Right lobe of liver (tissue), 6 donors: ENCODE measurements around the gene LAPTM5. TPM values are rescaled to one million over a fixed set of nuclear protein-coding genes. Genes with fewer than 3 reads are reported as not detected.

ENCODE experiments used
- ATAC-seq, 4 donors: fragments of 200-7000 bp; cut with Tn5 transposase; one replicate each; pipeline ENCODE4 v1.9.1; 2020; ENCODE audit warnings: mild to moderate bottlenecking in 4 of 4, moderate library complexity in 4 of 4
- DNase-seq, 3 donors: peaks; one replicate each; pipeline ENCODE4 v3.0.0-alpha.2; 2020
- H3K27ac ChIP-seq, 3 donors: fragments of 200-600 bp; one replicate each; pipeline ENCODE4 v1.8.0; 2022
- H3K27me3 ChIP-seq, 2 donors: fragments of 200-600 bp; one replicate each; pipeline ENCODE4 v1.8.0; 2022
- H3K36me3 ChIP-seq, 4 donors: fragments of 200-600 bp; sonication (generic) in 1 of 4; one replicate each; pipeline versions ENCODE4 v1.5.1 to v1.8.0; 2017 to 2022; ENCODE audit warnings: control low read depth in 1 of 4
- H3K4me1 ChIP-seq, 4 donors: fragments of 200-600 bp; sonication (generic) in 1 of 4; one replicate each; pipeline versions ENCODE4 v1.5.1 to v1.8.0; 2017 to 2022; ENCODE audit warnings: control low read depth in 1 of 4
- H3K4me3 ChIP-seq, 3 donors: fragments of 200-600 bp; one replicate each; pipeline ENCODE4 v1.8.0; 2022
- H3K9me3 ChIP-seq, 4 donors: fragments of 200-600 bp; sonication (generic) in 1 of 4; one replicate each; pipeline versions ENCODE4 v1.5.1 to v1.8.0; 2017 to 2022; ENCODE audit warnings: control low read depth in 1 of 4
- POLR2A ChIP-seq: fragments of 450-650 bp; IDR thresholded peaks from one replicate; pipeline ENCODE4 v1.6.1; 2017; ENCODE audit warnings: antibody characterized with exemption, mild to moderate bottlenecking
- WGBS: methylation state at CpG from one replicate; pipeline ENCODE4 v1.1.6; 2018; ENCODE audit warnings: low coverage, low lambda C conversion rate; ENCODE audit not compliant: insufficient coverage; ENCODE audit errors: missing lambda C conversion rate; 5-methylcytosine and 5-hydroxymethylcytosine counted together
- intact Hi-C, 2 donors: fragments of 100-400 bp; cut with DNase I; formaldehyde crosslinking; loops; one replicate each; pipeline versions ENCODE4 v1.11.2 to v1.14.1; 2022
- microRNA-seq, 2 donors: library from miRNA; unstranded; fragments of <30 nt; microRNA quantifications; one replicate each; pipeline ENCODE4, GENCODE V29; 2019 to 2020
- small RNA-seq, 2 experiments: library from RNA; depleted of rRNA; stranded (forward); fragments of <200 nt; gene quantifications; one replicate each; pipeline ENCODE3, GENCODE V24; 2016
- total RNA-seq, 6 experiments: library from RNA; depleted of rRNA in 2 of 6; stranded (reverse); fragments of >200 nt in 2 of 6; fragmentation: NEBNext Ultra II Directional in 3 of 6; extraction: Animal tissue kit (Norgen Biotek cat#: 25700) in 3 of 6; gene quantifications; one replicate each; pipeline versions ENCODE4 v1.1.0 to v1.2.4, GENCODE V29; 2016 to 2023
- TF ChIP-seq, protein P1 (sequence below), 4 donors: fragments of 200-600 bp in 3 of 4; fragments of 450-650 bp in 1 of 4; IDR thresholded peaks; one replicate each; pipeline versions ENCODE4 v1.5.1 to v1.8.0; 2016 to 2022; ENCODE audit warnings: antibody characterized with exemption in 4 of 4, mild to moderate bottlenecking in 2 of 4
- donor health status: DM: no; HTN: yes; CAD: no.
- donor health status: DM: no; HTN: no; CAD: no.
- donor health status: DM: no; HTN: no; CAD: no.
- donor health status: DM: no; HTN: yes; CAD: no.
- donor health status: DM: no; HTN: yes; CAD: no.

The LAPTM5 gene
- total RNA-seq, 6 experiments from 2014 or later, result 21.2 to 81.0 (median 29.8) TPM

DNA sequence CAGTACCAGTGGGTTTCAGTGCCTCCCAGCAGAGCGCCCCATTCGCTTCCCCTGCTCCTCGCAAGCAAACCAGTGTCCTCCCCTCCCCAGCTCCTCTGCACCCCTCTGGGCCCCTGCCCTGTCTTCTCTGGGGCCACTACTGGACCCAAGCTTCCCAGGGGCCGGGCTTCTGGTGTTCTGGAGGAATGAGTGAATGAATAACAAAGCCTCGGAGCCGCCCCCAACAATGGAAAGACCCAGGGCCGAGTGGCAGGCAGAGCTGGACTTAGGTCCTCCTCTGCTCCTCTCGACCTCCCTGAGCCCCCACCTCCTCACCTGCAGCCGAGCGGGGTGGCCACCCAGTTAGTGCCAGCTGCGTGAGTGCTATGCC lies 71.8 kb downstream of the LAPTM5 start:
- no peak for ATAC-seq
- peak overlapping the region in 1 of 3 donors; percentile 31 for H3K4me3 ChIP-seq
- WGBS, result 48% methylated on average over 7 of the region's 11 CpGs
- H3K9me3 ChIP-seq, result no peaks in the 10 kb centered on the region
- H3K4me1 ChIP-seq, result no peaks in the 10 kb centered on the region
- DNase-seq, result no peak
- TF ChIP-seq, protein P1, sequence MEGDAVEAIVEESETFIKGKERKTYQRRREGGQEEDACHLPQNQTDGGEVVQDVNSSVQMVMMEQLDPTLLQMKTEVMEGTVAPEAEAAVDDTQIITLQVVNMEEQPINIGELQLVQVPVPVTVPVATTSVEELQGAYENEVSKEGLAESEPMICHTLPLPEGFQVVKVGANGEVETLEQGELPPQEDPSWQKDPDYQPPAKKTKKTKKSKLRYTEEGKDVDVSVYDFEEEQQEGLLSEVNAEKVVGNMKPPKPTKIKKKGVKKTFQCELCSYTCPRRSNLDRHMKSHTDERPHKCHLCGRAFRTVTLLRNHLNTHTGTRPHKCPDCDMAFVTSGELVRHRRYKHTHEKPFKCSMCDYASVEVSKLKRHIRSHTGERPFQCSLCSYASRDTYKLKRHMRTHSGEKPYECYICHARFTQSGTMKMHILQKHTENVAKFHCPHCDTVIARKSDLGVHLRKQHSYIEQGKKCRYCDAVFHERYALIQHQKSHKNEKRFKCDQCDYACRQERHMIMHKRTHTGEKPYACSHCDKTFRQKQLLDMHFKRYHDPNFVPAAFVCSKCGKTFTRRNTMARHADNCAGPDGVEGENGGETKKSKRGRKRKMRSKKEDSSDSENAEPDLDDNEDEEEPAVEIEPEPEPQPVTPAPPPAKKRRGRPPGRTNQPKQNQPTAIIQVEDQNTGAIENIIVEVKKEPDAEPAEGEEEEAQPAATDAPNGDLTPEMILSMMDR (IDR thresholded peaks at IDR 0.05), result no peak
- TF ChIP-seq POLR2A, result no peak
- no peaks in the 10 kb centered on the region for H3K36me3 ChIP-seq
- no peaks in the 10 kb centered on the region for H3K27me3 ChIP-seq
- peak overlapping the region in 1 of 3 donors; percentile 43 for H3K27ac ChIP-seq
- intact Hi-C loops, result no loop called here

DNA sequence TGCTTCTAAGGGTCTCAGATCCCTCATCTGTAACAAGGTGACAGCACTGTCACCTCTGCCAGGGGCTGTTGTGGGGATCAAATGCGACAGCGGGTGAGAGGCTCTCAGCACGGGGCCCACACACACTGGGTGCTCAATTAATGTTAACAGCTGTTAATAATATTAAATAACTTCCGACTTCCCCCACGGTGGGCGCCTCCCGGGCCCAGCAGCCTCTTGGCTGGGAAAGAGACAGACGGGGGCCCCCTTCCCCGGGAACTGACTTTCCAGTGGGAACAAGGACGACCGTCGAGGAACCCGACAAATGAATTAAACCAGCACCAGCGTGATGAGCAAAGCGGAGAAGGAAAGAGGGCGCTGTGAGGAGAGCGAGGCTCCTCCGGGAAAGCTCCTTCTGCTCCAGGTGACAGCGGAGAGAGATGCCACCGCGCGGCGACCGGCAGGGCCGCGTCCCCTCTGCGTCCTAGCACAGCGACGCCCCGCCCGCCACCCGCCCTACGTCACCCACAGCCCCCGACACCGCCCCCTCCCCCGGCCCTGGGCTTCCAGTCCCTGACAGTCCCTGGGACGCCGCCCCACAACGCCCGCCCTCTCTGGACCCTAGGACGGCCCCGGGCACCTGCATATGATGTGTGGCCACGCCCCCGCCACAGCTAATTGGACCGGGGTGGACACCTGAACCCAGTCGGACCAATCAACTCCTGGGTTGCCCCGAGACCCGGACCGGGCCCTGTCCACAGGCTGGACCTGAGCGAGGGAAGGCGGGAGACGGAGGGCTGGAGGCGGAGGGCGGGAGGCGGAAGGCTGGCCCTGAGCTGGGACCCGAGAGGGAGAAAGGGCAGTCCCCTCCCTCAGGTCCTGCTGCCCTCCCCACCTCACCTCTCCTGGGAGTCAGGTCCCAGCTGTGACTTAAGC lies 72.4 kb downstream of the LAPTM5 start:
- peak; percentile 59 to 97 (median 76) for ATAC-seq
- intact Hi-C loops, result no loop called here
- DNase-seq, result peak in 2 of 3 donors; percentile 49 to 99
- Histone ChIP-seq H3K4me1 (no peaks in the 10 kb centered on the region), H3K4me3 (peak overlapping the region in 1 of 3 donors; percentile 41), H3K9me3 (no peaks in the 10 kb centered on the region), H3K27ac (peak overlapping the region in 1 of 3 donors; percentile 43), H3K36me3 (no peaks in the 10 kb centered on the region), H3K27me3 (no peaks in the 10 kb centered on the region)
- 12% methylated on average over 17 of the region's 56 CpGs for WGBS
- TF ChIP-seq POLR2A, result no peak
- TF ChIP-seq, protein P1 (IDR thresholded peaks at IDR 0.05), result peak in 1 of 4 donors; percentile 45

DNA sequence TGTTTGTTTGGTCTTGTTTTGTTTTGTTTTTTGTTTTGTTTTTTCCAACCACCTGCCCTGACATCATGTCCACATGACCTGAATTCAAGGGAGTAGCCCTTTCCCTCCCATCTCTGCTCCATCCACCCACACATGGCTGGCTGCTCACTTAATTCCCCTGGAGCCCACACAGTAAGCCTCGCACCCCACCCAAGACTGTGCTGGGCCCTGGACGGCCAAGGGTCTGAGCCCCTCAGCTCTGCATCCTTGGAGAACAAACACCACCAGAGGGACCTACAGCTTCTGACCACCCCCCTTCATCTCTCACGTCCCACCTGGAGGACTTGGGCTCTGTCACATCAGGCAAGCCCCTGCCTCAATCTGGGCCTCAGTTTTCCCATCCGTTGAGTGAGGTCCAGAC lies 73.3 kb downstream of the LAPTM5 start:
- WGBS, result 92% methylated on average over 2 of the region's 4 CpGs
- Histone ChIP-seq H3K4me1 (no peaks in the 10 kb centered on the region), H3K4me3 (no peak overlapping the region), H3K27ac (no peak overlapping the region), H3K27me3 (no peaks in the 10 kb centered on the region), H3K36me3 (no peaks in the 10 kb centered on the region), H3K9me3 (no peaks in the 10 kb centered on the region)
- ATAC-seq, result no peak
- DNase-seq, result peak in 1 of 3 donors; percentile 43
- intact Hi-C loops, result no loop called here
- TF ChIP-seq, protein P1 (IDR thresholded peaks at IDR 0.05), result no peak
- no peak for TF ChIP-seq POLR2A

DNA sequence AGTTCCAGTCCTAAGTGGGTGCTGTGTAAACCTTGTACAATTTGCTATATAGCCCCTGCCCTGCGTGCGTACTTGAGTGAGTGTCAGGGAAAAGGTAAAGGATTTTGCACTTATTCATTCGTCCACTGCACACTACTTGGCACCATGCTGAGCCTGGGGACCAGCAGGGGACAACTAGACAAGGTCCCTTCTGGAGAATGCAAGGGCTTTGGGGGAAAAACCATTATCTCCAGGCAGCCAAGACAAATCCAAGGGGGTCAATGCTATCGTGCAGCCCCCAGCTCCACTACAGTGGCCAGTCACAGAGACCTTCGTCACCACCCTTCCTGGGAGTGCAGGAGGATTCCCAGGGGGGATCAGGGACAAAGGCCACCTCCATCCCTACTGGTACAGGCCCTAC lies 73.9 kb downstream of the LAPTM5 start:
- H3K27ac ChIP-seq, result no peak overlapping the region
- no peak for DNase-seq

More for the DNA sequence above, 73.9 kb downstream of the LAPTM5 start:
- Histone ChIP-seq H3K4me3 (no peak overlapping the region), H3K9me3 (no peaks in the 10 kb centered on the region), H3K4me1 (no peaks in the 10 kb centered on the region), H3K36me3 (no peaks in the 10 kb centered on the region), H3K27me3 (no peaks in the 10 kb centered on the region)
- TF ChIP-seq, protein P1 (IDR thresholded peaks at IDR 0.05), result no peak
- no peak for TF ChIP-seq POLR2A
- intact Hi-C loops, result no loop called here
- 47% methylated on average over 3 of the region's 5 CpGs for WGBS
- ATAC-seq, result no peak

Small RNAs within 50 kb of the gene (microRNA-seq; reads per million reads assigned to microRNA genes)
- 0 reads per million in 2 donors for gene MIR4420

Small RNAs within 50 kb of the gene (small RNA-seq; reads per million reads assigned to genes)
- 0 reads per million in 2 experiments for gene MIR4420

Other genes starting within 250 kb of the LAPTM5 start
- gene MATN1, start 34.2 kb downstream of the LAPTM5 start, total RNA-seq, result not detected
- 10 to 100 TPM; 13.8 to 45.7 (median 16.2) TPM for gene SDC3, start 151.0 kb upstream of the LAPTM5 start, total RNA-seq